NOMO-1 treated with dmso at 0.1 percent for 144 hours (cell line): Measurements from ENCODE around the gene TENT4B.

Experiments used
- DNase-seq: peaks from one replicate; lab custom pipeline; 2025; ENCODE audit not compliant: unreplicated experiment; lab: John Stamatoyannopoulos, UW

Gene TENT4B

GRCh38 chr16:50252874-50253513 lies 99.9 kb downstream of the TENT4B start:
- no peak for DNase-seq

GRCh38 chr16:50253514-50253910 lies 100.4 kb downstream of the TENT4B start:
- no peak for DNase-seq

- DNase-seq, result no peak
These were observed 101.0 kb downstream of the TENT4B start for GRCh38 chr16:50254072-50254471.

GRCh38 chr16:50255538-50255937 lies 102.4 kb downstream of the TENT4B start:
- no peak for DNase-seq

- DNase-seq, result no peak
These were observed 103.5 kb downstream of the TENT4B start for GRCh38 chr16:50256604-50257003.

GRCh38 chr16:50257876-50258275 lies 104.8 kb downstream of the TENT4B start:
- no peak for DNase-seq

GRCh38 chr16:50259334-50260205 lies 106.5 kb downstream of the TENT4B start:
- no peak for DNase-seq

GRCh38 chr16:50260206-50261159 lies 107.4 kb downstream of the TENT4B start:
- DNase-seq, result no peak

GRCh38 chr16:50261160-50261706 lies 108.1 kb downstream of the TENT4B start:
- no peak for DNase-seq

- DNase-seq, result no peak
These were observed 108.7 kb downstream of the TENT4B start for GRCh38 chr16:50261707-50262235.

- no peak for DNase-seq
These were observed 110.2 kb downstream of the TENT4B start for GRCh38 chr16:50263060-50263909.

GRCh38 chr16:50263940-50264929 lies 111.1 kb downstream of the TENT4B start:
- DNase-seq, result no peak

GRCh38 chr16:50265260-50265659 lies 112.2 kb downstream of the TENT4B start:
- no peak for DNase-seq

GRCh38 chr16:50265716-50266336 lies 112.7 kb downstream of the TENT4B start:
- no peak for DNase-seq

GRCh38 chr16:50266337-50267091 lies 113.4 kb downstream of the TENT4B start, which contains the start of gene ADCY7:
Gene ADCY7 (plus strand): TSS chr16:50266551. CDS start chr16:50288180, 21,629 bp downstream.
- DNase-seq, result peak; percentile 77

GRCh38 chr16:50267151-50267631 lies 114.1 kb downstream of the TENT4B start:
- DNase-seq, result no peak

GRCh38 chr16:50267651-50268050 lies 114.5 kb downstream of the TENT4B start:
- DNase-seq, result peak; percentile 39
